ENCODE data around the gene SLC25A21.
A peak's percentile ranks its signal among the peaks of the same experiment; 100 is the strongest.

The SLC25A21 gene

DNA sequence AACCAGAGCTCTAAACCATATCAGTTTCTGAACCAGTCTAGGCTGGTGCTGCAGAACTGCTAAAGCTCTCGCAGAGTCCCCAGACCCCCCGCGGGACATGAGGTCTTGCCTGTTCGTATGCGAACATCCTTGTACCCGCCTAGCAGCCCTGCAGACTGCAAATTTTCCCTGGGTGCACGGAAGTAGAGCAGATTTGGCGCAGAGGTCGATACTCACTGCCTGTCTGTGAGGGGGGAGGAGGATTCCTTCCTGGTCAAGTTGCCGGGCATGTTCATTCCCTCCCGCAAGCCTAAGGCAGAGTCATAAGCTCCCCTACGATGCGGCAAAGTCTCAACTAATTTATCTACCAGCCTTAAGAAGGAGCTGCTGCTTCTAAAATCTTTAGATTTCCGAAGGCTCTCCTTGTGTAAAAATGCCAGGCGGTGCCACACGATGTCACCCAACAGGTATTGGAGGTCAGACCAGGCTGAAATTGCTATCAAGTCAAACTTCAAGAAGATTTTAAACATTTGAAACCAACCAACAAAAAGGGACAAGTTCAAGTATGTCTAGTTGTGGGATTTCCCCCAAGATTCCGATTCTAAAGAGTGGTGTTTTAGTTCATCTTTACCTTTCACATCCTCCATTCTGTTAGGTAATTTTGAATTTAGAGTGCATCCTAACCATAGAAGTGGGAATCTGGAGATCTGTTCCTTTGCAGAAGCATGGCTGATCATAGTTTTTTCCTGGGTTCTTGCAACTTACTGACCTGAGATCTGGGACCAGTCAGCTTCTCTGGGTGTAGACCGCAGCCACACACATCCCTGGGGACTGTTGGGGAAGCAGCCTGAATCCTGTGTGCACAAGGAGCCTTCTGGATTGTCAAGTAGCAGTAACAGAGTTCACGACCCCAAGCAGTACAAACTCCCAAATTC is 512.3 kb downstream of the SLC25A21 start:
- H3K4me3 ChIP-seq (ENCODE audit: low read depth, low read length), result no peak overlapping the region
- TF ChIP-seq, protein P1, sequence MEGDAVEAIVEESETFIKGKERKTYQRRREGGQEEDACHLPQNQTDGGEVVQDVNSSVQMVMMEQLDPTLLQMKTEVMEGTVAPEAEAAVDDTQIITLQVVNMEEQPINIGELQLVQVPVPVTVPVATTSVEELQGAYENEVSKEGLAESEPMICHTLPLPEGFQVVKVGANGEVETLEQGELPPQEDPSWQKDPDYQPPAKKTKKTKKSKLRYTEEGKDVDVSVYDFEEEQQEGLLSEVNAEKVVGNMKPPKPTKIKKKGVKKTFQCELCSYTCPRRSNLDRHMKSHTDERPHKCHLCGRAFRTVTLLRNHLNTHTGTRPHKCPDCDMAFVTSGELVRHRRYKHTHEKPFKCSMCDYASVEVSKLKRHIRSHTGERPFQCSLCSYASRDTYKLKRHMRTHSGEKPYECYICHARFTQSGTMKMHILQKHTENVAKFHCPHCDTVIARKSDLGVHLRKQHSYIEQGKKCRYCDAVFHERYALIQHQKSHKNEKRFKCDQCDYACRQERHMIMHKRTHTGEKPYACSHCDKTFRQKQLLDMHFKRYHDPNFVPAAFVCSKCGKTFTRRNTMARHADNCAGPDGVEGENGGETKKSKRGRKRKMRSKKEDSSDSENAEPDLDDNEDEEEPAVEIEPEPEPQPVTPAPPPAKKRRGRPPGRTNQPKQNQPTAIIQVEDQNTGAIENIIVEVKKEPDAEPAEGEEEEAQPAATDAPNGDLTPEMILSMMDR (IDR thresholded peaks at IDR 0.05; ENCODE audit: insufficient read depth, low read length, missing control alignments), result no peak
- no peak for DNase-seq (ENCODE audit: low read depth, low spot score)
- CTCF ChIA-PET, result interaction anchor here (1.5 to 2.1 kb wide), 3 partner anchors 12 to 490 kb away, joined by 5 to 9 read pairs (median 6); no protein-coding TSS in a partner anchor
- POLR2A ChIA-PET, result no interaction called here

DNA sequence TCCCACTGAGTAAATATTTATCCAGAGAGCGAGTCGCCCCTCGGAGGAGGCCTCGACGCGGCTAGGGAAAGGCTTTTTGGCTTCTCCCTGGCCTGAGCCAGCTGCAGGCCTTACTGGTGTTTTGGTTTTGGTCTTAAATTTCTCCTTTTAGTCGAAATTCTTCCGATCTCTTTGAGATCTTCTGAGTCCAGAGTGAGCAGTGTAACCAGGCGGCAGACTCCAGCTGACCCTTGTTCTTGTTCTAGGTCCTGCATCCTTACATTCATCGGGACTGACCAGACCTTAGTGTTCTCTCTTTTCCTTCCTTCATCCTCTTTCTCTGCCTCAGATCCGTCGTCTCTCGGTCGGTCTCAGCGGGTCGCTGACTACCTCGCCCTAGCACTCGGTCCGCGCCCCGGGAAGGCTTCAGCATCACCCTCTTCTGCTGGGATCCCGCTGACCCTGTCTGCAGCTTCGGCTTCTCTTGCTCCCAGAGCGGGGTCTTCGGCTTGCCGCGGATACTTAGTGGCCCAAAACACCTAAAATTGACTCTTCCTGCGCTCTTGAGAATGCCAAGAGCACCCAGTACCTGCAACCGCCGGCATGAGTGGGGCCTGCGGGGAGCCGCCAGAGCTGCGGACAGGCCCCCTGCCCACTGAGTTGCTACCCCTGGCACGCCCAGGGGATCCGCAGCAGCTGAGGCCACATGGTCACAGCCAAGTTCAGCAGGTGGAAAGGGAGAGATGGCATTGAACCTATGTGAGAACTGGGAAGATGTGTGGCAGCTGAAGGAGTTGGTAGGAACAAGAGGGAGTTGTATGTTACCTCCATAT is 513.2 kb downstream of the SLC25A21 start:
- ChIA-PET POLR2A (no interaction called here), CTCF (interaction anchor here (1.5 to 2.1 kb wide), 3 partner anchors 11 to 491 kb away, joined by 5 to 9 read pairs (median 6); no protein-coding TSS in a partner anchor)
- no peak for DNase-seq (ENCODE audit: low read depth, low spot score)
- TF ChIP-seq, protein P1 (IDR thresholded peaks at IDR 0.05; ENCODE audit: insufficient read depth, low read length, missing control alignments), result no peak
- no peak overlapping the region for H3K4me3 ChIP-seq (ENCODE audit: low read depth, low read length)

DNA sequence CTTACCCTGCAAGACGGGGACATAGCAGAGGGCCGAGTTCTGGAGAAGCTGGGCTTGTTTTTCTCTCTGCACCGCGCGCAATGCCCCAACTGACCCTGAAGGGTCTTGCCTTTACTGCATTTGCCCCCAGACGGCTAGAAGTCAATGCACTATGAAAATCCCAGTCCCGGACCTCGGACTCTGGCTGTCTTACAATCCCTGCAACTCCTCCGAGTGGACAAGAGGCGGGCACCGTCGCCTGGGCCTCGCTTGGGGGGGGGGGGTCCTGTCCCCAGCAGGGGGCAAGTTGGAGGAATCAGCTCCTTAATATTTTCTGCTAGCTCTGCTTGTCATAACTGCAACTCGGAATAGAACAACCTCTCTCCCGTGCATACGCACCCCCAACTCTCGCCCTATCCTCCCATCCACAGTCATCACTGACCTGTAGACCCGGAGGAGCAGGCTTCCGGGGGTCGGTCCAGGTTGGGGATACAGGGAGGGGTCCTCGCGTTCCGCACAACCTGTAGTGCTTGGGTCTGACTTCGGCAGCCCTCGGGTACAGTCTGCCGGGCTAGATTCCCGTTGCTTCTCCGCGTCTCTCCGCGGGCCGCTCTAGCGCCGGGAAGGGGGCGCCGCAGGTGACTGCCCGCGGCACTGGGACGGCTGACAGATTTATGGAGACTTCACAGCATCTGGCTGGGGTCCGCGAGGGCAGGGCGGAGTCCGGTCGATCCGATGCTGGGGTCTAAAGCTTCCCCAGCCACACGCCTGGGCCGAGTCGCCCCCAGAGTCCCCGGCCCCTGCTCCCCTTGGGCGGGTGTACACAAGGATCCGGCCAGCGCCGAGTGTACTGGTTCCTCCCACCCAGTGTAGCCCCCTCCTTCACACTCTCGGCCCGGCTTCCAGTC is 514.0 kb downstream of the SLC25A21 start:
- H3K4me3 ChIP-seq (ENCODE audit: low read depth, low read length), result no peak overlapping the region
- DNase-seq (ENCODE audit: low read depth, low spot score), result no peak
- TF ChIP-seq, protein P1 (IDR thresholded peaks at IDR 0.05; ENCODE audit: insufficient read depth, low read length, missing control alignments), result no peak
- POLR2A ChIA-PET, result no interaction called here
- CTCF ChIA-PET, result interaction anchor here (1.5 to 2.1 kb wide), 5 partner anchors 10 to 492 kb away, joined by 5 to 12 read pairs (median 7); no protein-coding TSS in a partner anchor

DNA sequence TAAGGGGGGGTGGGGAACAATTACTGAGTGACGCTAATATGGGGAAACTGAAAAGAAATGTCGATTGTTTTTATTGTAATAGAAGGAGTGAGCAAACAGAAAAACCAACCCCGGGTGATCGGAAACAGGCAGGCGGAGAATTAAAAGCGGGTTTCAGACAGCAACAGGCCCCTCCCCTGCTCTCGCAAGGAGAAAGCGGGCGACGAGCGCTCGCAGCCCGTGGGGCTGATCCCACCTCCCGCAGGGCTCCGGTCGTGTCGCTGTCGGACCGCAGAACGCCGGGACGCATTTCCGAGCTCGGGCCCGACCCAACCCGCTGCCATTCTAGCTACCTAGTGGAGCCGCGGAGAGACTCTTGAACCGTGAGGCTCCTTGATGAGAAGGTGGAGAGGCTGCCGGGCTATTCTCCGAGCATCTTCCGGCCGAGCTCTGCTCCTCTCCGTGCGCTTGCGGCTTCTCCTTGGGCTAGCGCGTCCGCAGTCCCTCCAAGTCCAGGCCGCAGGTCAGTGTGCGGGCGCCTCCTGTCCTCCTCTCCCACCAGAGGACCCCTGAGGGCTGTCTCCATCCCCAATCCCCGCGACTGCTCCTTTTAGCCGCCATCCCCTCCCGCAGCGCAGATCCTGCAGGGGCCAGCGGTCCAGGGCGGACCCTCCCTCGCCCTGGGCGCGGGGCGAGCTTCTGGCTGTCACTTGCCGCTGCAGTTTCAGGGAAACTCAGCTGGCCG is 514.8 kb downstream of the SLC25A21 start:
- DNase-seq (ENCODE audit: low read depth, low spot score), result no peak
- H3K4me3 ChIP-seq (ENCODE audit: low read depth, low read length), result peak overlapping the region; percentile 29
- ChIA-PET POLR2A (no interaction called here), CTCF (interaction anchor here (0.8 to 2.1 kb wide), 3 partner anchors 9 to 492 kb away, joined by 3 to 12 read pairs (median 7); no protein-coding TSS in a partner anchor)
- TF ChIP-seq, protein P1 (IDR thresholded peaks at IDR 0.05; ENCODE audit: insufficient read depth, low read length, missing control alignments), result no peak

DNA sequence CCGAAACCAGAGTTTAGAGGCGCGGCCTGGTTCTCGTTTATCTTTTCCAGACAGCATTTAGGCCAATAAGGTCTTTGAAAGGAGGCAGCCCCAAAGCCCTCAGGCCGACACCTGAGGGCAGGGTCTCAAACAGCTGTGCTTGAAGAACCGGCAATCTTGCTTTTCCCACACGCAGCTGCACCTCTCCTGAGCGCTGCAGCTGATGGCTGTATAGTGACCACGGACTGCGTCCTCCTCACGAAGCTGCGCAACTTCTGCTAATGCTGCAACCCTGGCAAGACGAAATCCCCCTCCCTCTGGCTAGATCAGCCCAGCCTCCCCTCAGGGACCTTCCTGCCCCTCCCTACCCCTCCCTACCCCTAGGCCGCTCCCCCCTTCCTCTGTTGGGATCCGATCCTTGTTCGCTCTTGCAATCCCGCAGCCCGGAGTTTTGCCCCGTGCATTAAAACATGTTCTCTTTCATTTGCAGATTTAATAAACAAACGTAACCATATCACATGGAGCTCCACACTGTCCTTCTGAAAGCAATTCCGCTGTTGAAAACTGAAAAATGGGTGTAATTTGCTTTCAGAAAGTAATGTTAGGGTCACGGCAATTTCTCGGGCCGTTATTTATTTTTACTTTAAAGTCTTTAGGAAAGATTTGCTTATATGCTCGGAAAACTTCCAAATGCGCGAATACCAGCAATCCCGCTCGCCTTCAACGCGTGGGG is 515.6 kb downstream of the SLC25A21 start:
- DNase-seq (ENCODE audit: low read depth, low spot score), result no peak
- POLR2A ChIA-PET, result no interaction called here
- CTCF ChIA-PET, result interaction anchor here (0.8 to 2.1 kb wide), 4 partner anchors 8 to 493 kb away, joined by 3 to 12 read pairs (median 6); no protein-coding TSS in a partner anchor
- TF ChIP-seq, protein P1 (IDR thresholded peaks at IDR 0.05; ENCODE audit: insufficient read depth, low read length, missing control alignments), result no peak
- H3K4me3 ChIP-seq (ENCODE audit: low read depth, low read length), result no peak overlapping the region
